H1 (cell line): ENCODE measurements around the gene MUC4. TPM values are rescaled to one million over a fixed set of nuclear protein-coding genes. Genes with fewer than 3 reads are reported as not detected.

ENCODE experiments used
- microRNA counts: library from miRNA; unstranded; fragments of <30 nt; microRNA quantifications from one replicate; lab custom pipeline; 2015
- microRNA-seq, 2 experiments: library from miRNA; unstranded; fragments of <30 nt; microRNA quantifications; one replicate each; pipeline versions ENCODE4 to v1.2.0, GENCODE V29; 2016 to 2020; ENCODE audit warnings: borderline microRNAs expressed in 2 of 2, borderline number of aligned reads in 2 of 2, borderline replicate concordance in 1 of 2
- polyA plus RNA-seq, 7 experiments: library from polyadenylated mRNA; depleted of rRNA in 3 of 7; stranded (reverse) in 5 of 7; unstranded in 2 of 7; fragments of >200 nt in 5 of 7; fragments of 200-250 nt in 2 of 7; gene quantifications; 1 replicate in 5 of 7; 2 replicates in 1 of 7; 4 replicates in 1 of 7; pipeline versions ENCODE4 v1.2.1 to v1.2.3, GENCODE V29; 2011 to 2013; ENCODE audit warnings: missing spikeins in 2 of 7, mixed read lengths in 2 of 7
- small RNA-seq: library from polyadenylated mRNA; stranded (forward); fragments of <200 nt; extraction: miRNeasy Mini kit (QIAGEN cat#:217004); gene quantifications from one replicate; pipeline ENCODE3, GENCODE V24; 2013; ENCODE audit not compliant: insufficient read depth
- total RNA-seq: library from RNA; stranded (reverse); fragmentation: NEBNext Ultra II Directional; extraction: Animal tissue kit (Norgen Biotek cat#: 25700); gene quantifications from 2 replicates; pipeline ENCODE4 v1.2.1, GENCODE V29; 2021

The MUC4 gene
- total and polyA plus RNA-seq, 2 of the 8 experiments (the other 6 are each of a cell fraction or from before 2014, with no cell fraction given), result 0.89 to 2.0 TPM

MicroRNAs within 50 kb of the gene (microRNA counts, 767-probe panel; counts per million panel counts)
- 879 counts per million, percentile 95 among the panel's probes with 10 or more counts for microRNA hsa-miR-570-3p (lab: Ali Mortazavi, UCI)

Small RNA genes lying within 50 kb of the gene (microRNA-seq; reads per million reads assigned to microRNA genes)
- gene MIR570, result 0 reads per million in 2 experiments

Small RNA genes lying within 50 kb of the gene (small RNA-seq; reads per million reads assigned to genes)
- not detected for gene MIR570

Other genes starting within 250 kb of the MUC4 start
- not detected in 2 replicates for gene APOD, start 228.0 kb downstream of the MUC4 start, total RNA-seq
- not detected in 2 replicates for gene APOD, start 228.0 kb downstream of the MUC4 start, polyA plus RNA-seq (2011; rRNA removed)
- 0.24 TPM in 1 of 2 replicates, not detected in the other for gene MUC20, start 91.0 kb downstream of the MUC4 start, total RNA-seq
- 0.19 and 0.26 TPM in 2 replicates for gene MUC20, start 91.0 kb downstream of the MUC4 start, polyA plus RNA-seq (2011; rRNA removed)
- 33.9 and 38.6 TPM in 2 replicates for gene TNK2, start 96.6 kb upstream of the MUC4 start, total RNA-seq
- gene TNK2, start 96.6 kb upstream of the MUC4 start, polyA plus RNA-seq (2011; rRNA removed), result 10.4 and 18.2 TPM in 2 replicates